Measurements from ENCODE around the gene SKP1. TPM values are rescaled to one million over a fixed set of nuclear protein-coding genes. Genes with fewer than 3 reads are reported as not detected.

SKP1 gene
- total RNA-seq, 1 experiment from 2014 or later: 411 TPM

GRCh38 chr5:134106991-134107701 is 69.6 kb downstream of the SKP1 start:
- intact Hi-C loops (cut with micrococcal nuclease; ENCODE audit: unreplicated experiment): no loop called here
- no peaks in the 10 kb centered on the region for H3K36me3 Mint-ChIP-seq (ENCODE audit: insufficient read depth, unreplicated experiment)
- H3K27ac Mint-ChIP-seq (ENCODE audit: unreplicated experiment): no peak overlapping the region
- no peak overlapping the region for H3K4me3 Mint-ChIP-seq (ENCODE audit: low read depth, unreplicated experiment)
- DNase-seq: no peak
- CTCF ChIA-PET: interaction anchor here (1.1 to 1.6 kb wide), 2 partner anchors 18 to 68 kb away, joined by 3 read pairs; no protein-coding TSS in a partner anchor
- H3K4me1 Mint-ChIP-seq (ENCODE audit: low read depth, unreplicated experiment): no peaks in the 10 kb centered on the region
- BruUV-seq (replicated peaks): no TSS peak
- TF ChIP-seq, protein P1, sequence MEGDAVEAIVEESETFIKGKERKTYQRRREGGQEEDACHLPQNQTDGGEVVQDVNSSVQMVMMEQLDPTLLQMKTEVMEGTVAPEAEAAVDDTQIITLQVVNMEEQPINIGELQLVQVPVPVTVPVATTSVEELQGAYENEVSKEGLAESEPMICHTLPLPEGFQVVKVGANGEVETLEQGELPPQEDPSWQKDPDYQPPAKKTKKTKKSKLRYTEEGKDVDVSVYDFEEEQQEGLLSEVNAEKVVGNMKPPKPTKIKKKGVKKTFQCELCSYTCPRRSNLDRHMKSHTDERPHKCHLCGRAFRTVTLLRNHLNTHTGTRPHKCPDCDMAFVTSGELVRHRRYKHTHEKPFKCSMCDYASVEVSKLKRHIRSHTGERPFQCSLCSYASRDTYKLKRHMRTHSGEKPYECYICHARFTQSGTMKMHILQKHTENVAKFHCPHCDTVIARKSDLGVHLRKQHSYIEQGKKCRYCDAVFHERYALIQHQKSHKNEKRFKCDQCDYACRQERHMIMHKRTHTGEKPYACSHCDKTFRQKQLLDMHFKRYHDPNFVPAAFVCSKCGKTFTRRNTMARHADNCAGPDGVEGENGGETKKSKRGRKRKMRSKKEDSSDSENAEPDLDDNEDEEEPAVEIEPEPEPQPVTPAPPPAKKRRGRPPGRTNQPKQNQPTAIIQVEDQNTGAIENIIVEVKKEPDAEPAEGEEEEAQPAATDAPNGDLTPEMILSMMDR (IDR thresholded peaks at IDR 0.05; ENCODE audit: unreplicated experiment): no peak
- H3K27me3 Mint-ChIP-seq (ENCODE audit: unreplicated experiment): peaks cover 13% of the 10 kb centered on the region
- no peaks in the 10 kb centered on the region for H3K9me3 Mint-ChIP-seq (ENCODE audit: low read depth, unreplicated experiment)

GRCh38 chr5:134103998-134104654 is 72.6 kb downstream of the SKP1 start:
- CTCF ChIA-PET: no interaction called here

DNA sequence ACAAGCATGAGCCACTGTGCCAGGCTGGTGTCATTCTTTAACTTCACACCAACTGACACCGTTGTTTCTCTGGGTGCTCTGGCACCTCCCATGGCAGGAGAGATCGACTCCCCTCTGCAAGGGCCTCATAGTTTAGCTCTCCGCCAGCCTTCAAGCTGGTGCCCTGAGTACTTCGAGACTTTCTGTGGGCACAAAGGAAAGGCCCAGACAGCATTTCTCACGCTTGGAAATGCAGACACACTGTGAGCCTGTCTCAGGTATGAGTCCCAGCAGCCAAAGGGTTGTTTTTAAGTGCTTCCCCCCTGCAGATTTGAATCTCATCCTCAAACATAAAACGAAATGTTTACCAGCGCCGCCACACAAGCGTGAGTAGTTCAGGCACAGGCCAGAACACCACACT is 73.4 kb downstream of the SKP1 start:
- TF ChIP-seq, protein P1 (IDR thresholded peaks at IDR 0.05; ENCODE audit: unreplicated experiment): no peak
- Mint-ChIP-seq H3K4me3 (ENCODE audit: low read depth, unreplicated experiment) (no peak overlapping the region), H3K4me1 (ENCODE audit: low read depth, unreplicated experiment) (peaks cover 25% of the 10 kb centered on the region), H3K9me3 (ENCODE audit: low read depth, unreplicated experiment) (no peaks in the 10 kb centered on the region), H3K36me3 (ENCODE audit: insufficient read depth, unreplicated experiment) (no peaks in the 10 kb centered on the region), H3K27ac (ENCODE audit: unreplicated experiment) (no peak overlapping the region), H3K27me3 (ENCODE audit: unreplicated experiment) (no peaks in the 10 kb centered on the region)
- CTCF ChIA-PET: no interaction called here
- BruUV-seq (replicated peaks): no TSS peak
- intact Hi-C loops (cut with micrococcal nuclease; ENCODE audit: unreplicated experiment): loop anchor here (5.0 kb wide), 1 partner anchor 184 kb away; no protein-coding TSS in a partner anchor
- no peak for DNase-seq

More at GRCh38 chr5:134103998-134104654, 72.6 kb downstream of the SKP1 start:
- no peaks in the 10 kb centered on the region for H3K27me3 Mint-ChIP-seq (ENCODE audit: unreplicated experiment)
- no peak overlapping the region for H3K27ac Mint-ChIP-seq (ENCODE audit: unreplicated experiment)
- TF ChIP-seq, protein P1 (IDR thresholded peaks at IDR 0.05; ENCODE audit: unreplicated experiment): no peak
- peaks cover 18% of the 10 kb centered on the region for H3K4me1 Mint-ChIP-seq (ENCODE audit: low read depth, unreplicated experiment)
- no peaks in the 10 kb centered on the region for H3K36me3 Mint-ChIP-seq (ENCODE audit: insufficient read depth, unreplicated experiment)
- no peak overlapping the region for H3K4me3 Mint-ChIP-seq (ENCODE audit: low read depth, unreplicated experiment)
- BruUV-seq (replicated peaks): no TSS peak
- DNase-seq: no peak
- intact Hi-C loops (cut with micrococcal nuclease; ENCODE audit: unreplicated experiment): loop anchor here (5.0 kb wide), 1 partner anchor 183 kb away; no protein-coding TSS in a partner anchor
- no peaks in the 10 kb centered on the region for H3K9me3 Mint-ChIP-seq (ENCODE audit: low read depth, unreplicated experiment)

GRCh38 chr5:134101686-134102439 is 74.9 kb downstream of the SKP1 start:
- H3K27me3 Mint-ChIP-seq (ENCODE audit: unreplicated experiment): no peaks in the 10 kb centered on the region
- H3K4me1 Mint-ChIP-seq (ENCODE audit: low read depth, unreplicated experiment): peaks cover 28% of the 10 kb centered on the region
- intact Hi-C loops (cut with micrococcal nuclease; ENCODE audit: unreplicated experiment): loop anchor here (1.0 to 5.0 kb wide), 2 partner anchors 38 to 185 kb away; no protein-coding TSS in a partner anchor
- BruUV-seq (replicated peaks): no TSS peak
- CTCF ChIA-PET: interaction anchor here (0.6 to 3.5 kb wide), 11 partner anchors 8 to 185 kb away, joined by 3 to 13 read pairs (median 5); no protein-coding TSS in a partner anchor
- H3K27ac Mint-ChIP-seq (ENCODE audit: unreplicated experiment): no peak overlapping the region
- no peak overlapping the region for H3K4me3 Mint-ChIP-seq (ENCODE audit: low read depth, unreplicated experiment)
- H3K9me3 Mint-ChIP-seq (ENCODE audit: low read depth, unreplicated experiment): no peaks in the 10 kb centered on the region
- peak; percentile 79 for DNase-seq
- TF ChIP-seq, protein P1 (IDR thresholded peaks at IDR 0.05; ENCODE audit: unreplicated experiment): peak; percentile 93
- H3K36me3 Mint-ChIP-seq (ENCODE audit: insufficient read depth, unreplicated experiment): no peaks in the 10 kb centered on the region

All from Calu3 (cell line).